Measurements from ENCODE around the gene IGFBP2.

GRCh38 chr2:216652566-216652965 lies 19.3 kb downstream of the IGFBP2 start:
- TF ChIP-seq SUZ12 (IDR thresholded peaks at IDR 0.05; ENCODE audit: extremely low read depth, insufficient read depth, insufficient read length), result no peak
- TF ChIP-seq YY1 (IDR thresholded peaks at IDR 0.05; ENCODE audit: insufficient read depth, insufficient read length), result no peak
- TF ChIP-seq ZNF274 (IDR thresholded peaks at IDR 0.05; ENCODE audit: low read depth, low read length), result no peak
